Testis (tissue), 3 donors: ENCODE results near the gene C9orf50. TPM values are rescaled to one million over a fixed set of nuclear protein-coding genes. Genes with fewer than 3 reads are reported as not detected.

Source experiments
- DNase-seq: peaks from one replicate; pipeline ENCODE4 v3.0.0-alpha.2; 2019
- H3K27ac ChIP-seq, 2 donors: fragments of 200-600 bp; sonication (generic); one replicate each; pipeline ENCODE4 v1.5.1; 2019
- H3K27me3 ChIP-seq: fragments of 200-600 bp; sonication (generic); one replicate; pipeline ENCODE4 v1.5.1; 2019
- H3K36me3 ChIP-seq: fragments of 200-600 bp; sonication (generic); one replicate; pipeline ENCODE4 v1.5.1; 2017; ENCODE audit warnings: low read depth; ENCODE audit errors: missing control alignments
- H3K4me1 ChIP-seq: fragments of 200-600 bp; sonication (generic); one replicate; pipeline ENCODE4 v1.5.1; 2019
- H3K4me3 ChIP-seq, 2 donors: fragments of 200-600 bp; sonication (generic); one replicate each; pipeline ENCODE4 v1.5.1; 2017 to 2019
- H3K9me3 ChIP-seq: fragments of 200-600 bp; sonication (generic); one replicate; pipeline ENCODE4 v1.5.1; 2017
- POLR2A ChIP-seq: fragments of 450-650 bp; IDR thresholded peaks from one replicate; pipeline ENCODE4 v1.6.1; 2017; ENCODE audit warnings: antibody characterized with exemption, mild to moderate bottlenecking, moderate library complexity
- WGBS, 2 donors: methylation state at CpG; one replicate each; pipeline ENCODE4 v1.1.5; 2018; 5-methylcytosine and 5-hydroxymethylcytosine counted together
- intact Hi-C: fragments of 100-400 bp; cut with DNase I; formaldehyde crosslinking; loops from one replicate; pipeline ENCODE4 v1.15.1; 2023; ENCODE audit warnings: low total_unique reads
- polyA plus RNA-seq: library from polyadenylated mRNA; stranded (reverse); fragments of 350-450 nt; fragmentation: Illumina TruSeq; extraction: RNeasy Lipid Tissue Mini Kit (QIAGEN cat#74804); gene quantifications from one replicate; pipeline ENCODE4 v1.2.3, GENCODE V29; 2014; ENCODE audit warnings: low read depth, low replicate concordance; ENCODE audit not compliant: insufficient read depth
- total RNA-seq, 2 donors: library from RNA; depleted of rRNA; stranded (reverse); fragments of >200 nt; gene quantifications; one replicate each; pipeline ENCODE4 v1.2.3, GENCODE V29; 2016
- TF ChIP-seq, protein P1 (sequence below), 3 experiments: fragments of 450-650 bp in 2 of 3; fragments of 200-600 bp in 1 of 3; sonication (generic) in 1 of 3; IDR thresholded peaks; one replicate each; pipeline ENCODE4 v1.5.1; 2016 to 2019; ENCODE audit warnings: antibody characterized with exemption in 3 of 3, mild to moderate bottlenecking in 2 of 3, moderate library complexity in 1 of 3

The C9orf50 gene
- total and polyA plus RNA-seq, 3 donors from 2014 or later, result 3.7 to 14.6 (median 9.4) TPM

DNA sequence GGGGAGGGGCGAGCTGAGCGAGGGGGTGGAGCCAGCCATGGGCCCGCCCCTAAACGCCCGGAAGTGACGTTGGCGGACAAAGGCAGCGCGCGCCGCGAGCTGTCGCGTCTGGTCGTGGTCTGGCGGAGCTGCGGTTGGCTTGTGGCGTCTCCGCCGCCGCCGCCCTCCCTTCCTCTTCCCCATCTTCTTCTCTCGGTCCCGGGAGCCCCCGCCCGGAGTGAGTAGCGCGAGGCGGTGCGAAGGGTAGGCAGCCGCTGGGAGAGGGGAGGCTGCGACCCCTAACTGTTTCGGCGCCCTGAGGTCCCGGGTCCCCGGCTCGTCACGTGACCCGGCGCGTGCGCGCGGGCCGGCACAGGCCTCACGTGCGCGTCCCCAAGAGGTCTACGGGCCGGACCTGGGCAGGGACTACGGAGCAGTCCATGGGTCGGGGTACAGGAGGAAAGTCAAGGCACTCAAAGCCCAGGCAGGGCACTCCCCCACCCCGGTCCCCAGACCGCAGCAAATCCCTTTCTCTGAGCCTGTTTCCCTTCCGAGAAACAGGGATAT lies 5.3 kb upstream of the C9orf50 start, which contains the start of gene NTMT1:
Gene NTMT1, plus strand, starts transcription at position 85 of the 546 bp plus-strand sequence. CDS start 6,541 bp downstream, outside the sequence.
- TF ChIP-seq, protein P1, sequence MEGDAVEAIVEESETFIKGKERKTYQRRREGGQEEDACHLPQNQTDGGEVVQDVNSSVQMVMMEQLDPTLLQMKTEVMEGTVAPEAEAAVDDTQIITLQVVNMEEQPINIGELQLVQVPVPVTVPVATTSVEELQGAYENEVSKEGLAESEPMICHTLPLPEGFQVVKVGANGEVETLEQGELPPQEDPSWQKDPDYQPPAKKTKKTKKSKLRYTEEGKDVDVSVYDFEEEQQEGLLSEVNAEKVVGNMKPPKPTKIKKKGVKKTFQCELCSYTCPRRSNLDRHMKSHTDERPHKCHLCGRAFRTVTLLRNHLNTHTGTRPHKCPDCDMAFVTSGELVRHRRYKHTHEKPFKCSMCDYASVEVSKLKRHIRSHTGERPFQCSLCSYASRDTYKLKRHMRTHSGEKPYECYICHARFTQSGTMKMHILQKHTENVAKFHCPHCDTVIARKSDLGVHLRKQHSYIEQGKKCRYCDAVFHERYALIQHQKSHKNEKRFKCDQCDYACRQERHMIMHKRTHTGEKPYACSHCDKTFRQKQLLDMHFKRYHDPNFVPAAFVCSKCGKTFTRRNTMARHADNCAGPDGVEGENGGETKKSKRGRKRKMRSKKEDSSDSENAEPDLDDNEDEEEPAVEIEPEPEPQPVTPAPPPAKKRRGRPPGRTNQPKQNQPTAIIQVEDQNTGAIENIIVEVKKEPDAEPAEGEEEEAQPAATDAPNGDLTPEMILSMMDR (IDR thresholded peaks at IDR 0.05), result no peak
- peak; percentile 93 for TF ChIP-seq POLR2A
- peak within 1 kb of the TSS; percentile 89 to 92 for H3K27ac ChIP-seq
- H3K9me3 ChIP-seq, result no peaks in the 10 kb centered on the region
- peak within 1 kb of the TSS; percentile 75 to 99 for H3K4me3 ChIP-seq
- intact Hi-C loops, result no loop called here
- H3K27me3 ChIP-seq, result no peaks in the 10 kb centered on the region
- no peaks in the 10 kb centered on the region for H3K36me3 ChIP-seq
- DNase-seq, result peak; percentile 93
- 0% methylated on average over 26 to 55 of the region's 55 CpGs for WGBS, 2 donors
- peaks cover 36% of the 10 kb centered on the region for H3K4me1 ChIP-seq

- Histone ChIP-seq H3K4me1 (peaks cover 28% of the 10 kb centered on the region), H3K4me3 (peak overlapping the region in 1 of 2 donors; percentile 99), H3K27ac (no peak overlapping the region), H3K27me3 (no peaks in the 10 kb centered on the region), H3K36me3 (no peaks in the 10 kb centered on the region), H3K9me3 (no peaks in the 10 kb centered on the region)
- TF ChIP-seq, protein P1 (IDR thresholded peaks at IDR 0.05), result no peak
- TF ChIP-seq POLR2A, result no peak
- no peak for DNase-seq
- 30 to 42% methylated on average over 9 of the region's 9 CpGs for WGBS, 2 donors
- intact Hi-C loops, result no loop called here
Measured at GRCh38 chr9:129624947-129625346, 4.0 kb upstream of the C9orf50 start.

- Histone ChIP-seq H3K4me3 (no peak overlapping the region), H3K27me3 (no peaks in the 10 kb centered on the region), H3K27ac (no peak overlapping the region), H3K36me3 (no peaks in the 10 kb centered on the region), H3K9me3 (no peaks in the 10 kb centered on the region), H3K4me1 (peaks cover 25% of the 10 kb centered on the region)
- TF ChIP-seq, protein P1 (IDR thresholded peaks at IDR 0.05), result peak; percentile 53 to 72 (median 58)
- TF ChIP-seq POLR2A, result no peak
- peak; percentile 66 for DNase-seq
- 40 to 59% methylated on average over 12 of the region's 12 CpGs for WGBS, 2 donors
- intact Hi-C loops, result no loop called here
Measured at GRCh38 chr9:129624168-129624759, 3.4 kb upstream of the C9orf50 start.

GRCh38 chr9:129623331-129623730 lies 2.4 kb upstream of the C9orf50 start:
- 72 to 76% methylated on average over 6 of the region's 6 CpGs for WGBS, 2 donors
- H3K36me3 ChIP-seq, result no peaks in the 10 kb centered on the region
- no peaks in the 10 kb centered on the region for H3K27me3 ChIP-seq
- H3K4me3 ChIP-seq, result no peak overlapping the region
- peaks cover 17% of the 10 kb centered on the region for H3K4me1 ChIP-seq
- TF ChIP-seq POLR2A, result no peak
- TF ChIP-seq, protein P1 (IDR thresholded peaks at IDR 0.05), result no peak
- no peak overlapping the region for H3K27ac ChIP-seq
- intact Hi-C loops, result no loop called here
- DNase-seq, result no peak
- H3K9me3 ChIP-seq, result no peaks in the 10 kb centered on the region
